ENCODE measurements around the gene D2HGDH.

GRCh38 chr2:241797441-241798080 lies 63.1 kb downstream of the D2HGDH start:
- TF ChIP-seq FOXA1 (IDR thresholded peaks at IDR 0.05), result no peak
- no peak for TF ChIP-seq FOXM1 (IDR thresholded peaks at IDR 0.05; ENCODE audit: borderline replicate concordance)
- TF ChIP-seq HDGF (IDR thresholded peaks at IDR 0.05; ENCODE audit: borderline replicate concordance), result no peak
- no peak for TF ChIP-seq ELF4 (IDR thresholded peaks at IDR 0.05)
- TF ChIP-seq SUZ12 (IDR thresholded peaks at IDR 0.05), result no peak
- TF ChIP-seq SP1 (IDR thresholded peaks at IDR 0.05), result no peak
